ENCODE data around the gene THEM4.

DNA sequence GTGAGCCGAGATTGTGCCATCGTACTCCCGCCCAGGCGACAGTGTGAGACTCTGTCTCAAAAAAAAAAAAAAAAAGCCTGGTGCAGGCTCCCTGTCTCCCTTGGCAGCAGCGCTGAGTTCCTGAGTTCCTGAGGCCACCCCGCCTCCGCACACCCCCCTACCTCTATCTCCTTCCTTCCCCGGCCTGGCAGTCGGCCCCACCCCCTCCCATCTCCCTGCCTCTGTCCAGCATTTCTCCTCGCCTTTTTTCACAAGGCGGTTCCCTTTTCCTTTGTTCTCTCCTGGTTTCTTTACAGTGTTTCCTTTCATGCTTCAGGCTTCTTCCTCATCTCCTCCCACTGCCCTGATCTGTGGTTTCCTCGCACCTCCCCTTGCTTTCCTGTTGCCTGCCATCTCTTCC is 80.4 kb downstream of the THEM4 start:
- TF ChIP-seq, protein P1, sequence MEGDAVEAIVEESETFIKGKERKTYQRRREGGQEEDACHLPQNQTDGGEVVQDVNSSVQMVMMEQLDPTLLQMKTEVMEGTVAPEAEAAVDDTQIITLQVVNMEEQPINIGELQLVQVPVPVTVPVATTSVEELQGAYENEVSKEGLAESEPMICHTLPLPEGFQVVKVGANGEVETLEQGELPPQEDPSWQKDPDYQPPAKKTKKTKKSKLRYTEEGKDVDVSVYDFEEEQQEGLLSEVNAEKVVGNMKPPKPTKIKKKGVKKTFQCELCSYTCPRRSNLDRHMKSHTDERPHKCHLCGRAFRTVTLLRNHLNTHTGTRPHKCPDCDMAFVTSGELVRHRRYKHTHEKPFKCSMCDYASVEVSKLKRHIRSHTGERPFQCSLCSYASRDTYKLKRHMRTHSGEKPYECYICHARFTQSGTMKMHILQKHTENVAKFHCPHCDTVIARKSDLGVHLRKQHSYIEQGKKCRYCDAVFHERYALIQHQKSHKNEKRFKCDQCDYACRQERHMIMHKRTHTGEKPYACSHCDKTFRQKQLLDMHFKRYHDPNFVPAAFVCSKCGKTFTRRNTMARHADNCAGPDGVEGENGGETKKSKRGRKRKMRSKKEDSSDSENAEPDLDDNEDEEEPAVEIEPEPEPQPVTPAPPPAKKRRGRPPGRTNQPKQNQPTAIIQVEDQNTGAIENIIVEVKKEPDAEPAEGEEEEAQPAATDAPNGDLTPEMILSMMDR (IDR thresholded peaks at IDR 0.05): no peak
- no peak for TF ChIP-seq POLR2A (IDR thresholded peaks at IDR 0.05)
